GM12864 (cell line): Measurements from ENCODE around the gene SLC39A11.

Experiments
- DNase-seq: peaks from one replicate; pipeline ENCODE4 v3.0.0-alpha.2; 2011; ENCODE audit warnings: low read depth
- H3K4me3 ChIP-seq: 2 replicates; pipeline ENCODE4 v1.5.1; 2011; ENCODE audit warnings: mild to moderate bottlenecking, low read depth, low read length, control low read depth
- CTCF ChIP-seq: IDR thresholded peaks from 2 replicates; pipeline ENCODE4 v1.5.1; 2011; ENCODE audit warnings: low read depth, mild to moderate bottlenecking, moderate library complexity, low read length, control low read depth, inconsistent platforms; ENCODE audit errors: missing control alignments

SLC39A11 gene

GRCh38 chr17:72860778-72861177, 231.7 kb downstream of the SLC39A11 start:
- DNase-seq = no peak

GRCh38 chr17:72858826-72859495, 233.5 kb downstream of the SLC39A11 start:
- no peak for DNase-seq
- no peak overlapping the region for H3K4me3 ChIP-seq
- TF ChIP-seq CTCF = no peak

More at GRCh38 chr17:72860778-72861177, 231.7 kb downstream of the SLC39A11 start:
- H3K4me3 ChIP-seq = no peak overlapping the region
- TF ChIP-seq CTCF = no peak

GRCh38 chr17:72853440-72854415, 238.8 kb downstream of the SLC39A11 start:
- no peak for TF ChIP-seq CTCF
- DNase-seq = no peak
- H3K4me3 ChIP-seq = no peak overlapping the region

- no peak overlapping the region for H3K4me3 ChIP-seq
- no peak for TF ChIP-seq CTCF
- no peak for DNase-seq
Measured at GRCh38 chr17:72852277-72852938, 240.1 kb downstream of the SLC39A11 start.

GRCh38 chr17:72850410-72851118, 241.9 kb downstream of the SLC39A11 start:
- no peak overlapping the region for H3K4me3 ChIP-seq
- DNase-seq = no peak
- no peak for TF ChIP-seq CTCF

GRCh38 chr17:72846399-72846798, 246.1 kb downstream of the SLC39A11 start:
- no peak overlapping the region for H3K4me3 ChIP-seq
- TF ChIP-seq CTCF = no peak
- no peak for DNase-seq
